ENCODE measurements around the gene EBPL. TPM values are rescaled to one million over a fixed set of nuclear protein-coding genes. Genes with fewer than 3 reads are reported as not detected.

EBPL gene
- polyA plus RNA-seq, 1 of the 3 experiments (the other 2 are of a cell fraction) = 113 TPM

- Histone ChIP-seq H3K4me2 (no peak overlapping the region), H3K36me3 (replicated peaks in 1 of 2; ENCODE audit: control insufficient read depth in 1 of 2, insufficient read depth in 2 of 2, low read length in 1 of 2) (peaks cover 32 to 55% of the 10 kb centered on the region in 2 experiments), H3K9me3 (no peaks in the 10 kb centered on the region), H3K9me2 (no peaks in the 10 kb centered on the region), H3K27ac (ENCODE audit: low read depth in 2 of 2, low read length in 1 of 2) (no peak overlapping the region), H4K20me1 (ENCODE audit: insufficient read depth) (no peaks in the 10 kb centered on the region), H3K27me3 (ENCODE audit: insufficient read depth) (no peaks in the 10 kb centered on the region), H2AFZ (ENCODE audit: low read depth) (no peak overlapping the region), H3F3A (replicated peaks; ENCODE audit: insufficient read depth) (no peaks in the 10 kb centered on the region), H3K4me3 (ENCODE audit: low read depth in 2 of 2, low read length in 1 of 2) (no peak overlapping the region), H3K9ac (no peak overlapping the region), H3K79me2 (ENCODE audit: insufficient read depth) (no peaks in the 10 kb centered on the region), H3K4me1 (ENCODE audit: control insufficient read depth in 1 of 2, insufficient read depth in 2 of 2, low read depth in 1 of 2, low read length in 1 of 2) (no peaks in the 10 kb centered on the region)
- WGBS (ENCODE audit: low lambda C conversion rate) = 98% methylated on average over 3 of the region's 3 CpGs
- TF ChIP-seq RCOR1 (IDR thresholded peaks at IDR 0.05; ENCODE audit: low read length) = no peak
- ChIA-PET POLR2A (no interaction called here), CTCF (no interaction called here)
- no peak for DNase-seq
Observed at GRCh38 chr13:49697468-49697867, 6.2 kb upstream of the EBPL start.

- H3K4me2 ChIP-seq = no peak overlapping the region
- no peak overlapping the region for H3K27ac ChIP-seq (ENCODE audit: low read depth in 2 of 2, low read length in 1 of 2)
- H3K79me2 ChIP-seq (ENCODE audit: insufficient read depth) = peaks cover 12% of the 10 kb centered on the region
- no peak overlapping the region for H3K4me3 ChIP-seq (ENCODE audit: low read depth in 2 of 2, low read length in 1 of 2)
- H3K9me3 ChIP-seq = no peaks in the 10 kb centered on the region
- ChIA-PET POLR2A (no interaction called here), CTCF (no interaction called here)
- no peaks in the 10 kb centered on the region for H3K9me2 ChIP-seq
- no peaks in the 10 kb centered on the region for H3K27me3 ChIP-seq (ENCODE audit: insufficient read depth)
- no peak overlapping the region for H2AFZ ChIP-seq (ENCODE audit: low read depth)
- H3K36me3 ChIP-seq (replicated peaks in 1 of 2; ENCODE audit: control insufficient read depth in 1 of 2, insufficient read depth in 2 of 2, low read length in 1 of 2) = peaks cover 5 to 26% of the 10 kb centered on the region in 2 experiments
- WGBS (ENCODE audit: low lambda C conversion rate) = 97% methylated on average over 1 of the region's 1 CpG
- H3K4me1 ChIP-seq (ENCODE audit: control insufficient read depth in 1 of 2, insufficient read depth in 2 of 2, low read depth in 1 of 2, low read length in 1 of 2) = no peaks in the 10 kb centered on the region; a peak in 1 of 4 replicates
- TF ChIP-seq MAX (IDR thresholded peaks at IDR 0.05; ENCODE audit: low read depth) (no peak), RFX5 (IDR thresholded peaks at IDR 0.05; ENCODE audit: low read length) (no peak), TEAD4 (IDR thresholded peaks at IDR 0.05; ENCODE audit: borderline replicate concordance, insufficient read depth) (no peak), MEF2A (IDR thresholded peaks at IDR 0.05; ENCODE audit: borderline replicate concordance, low read depth) (no peak), CHD2 (IDR thresholded peaks at IDR 0.05; ENCODE audit: low read length, partially characterized antibody) (no peak)
- no peaks in the 10 kb centered on the region for H3F3A ChIP-seq (replicated peaks; ENCODE audit: insufficient read depth)
- no peaks in the 10 kb centered on the region for H4K20me1 ChIP-seq (ENCODE audit: insufficient read depth)
- DNase-seq = no peak
- no peak overlapping the region for H3K9ac ChIP-seq
Observed at GRCh38 chr13:49694446-49694845, 3.2 kb upstream of the EBPL start.

- peaks cover 18% of the 10 kb centered on the region for H3K79me2 ChIP-seq (ENCODE audit: insufficient read depth)
- no peaks in the 10 kb centered on the region; a peak in 1 of 4 replicates for H3K4me1 ChIP-seq (ENCODE audit: control insufficient read depth in 1 of 2, insufficient read depth in 2 of 2, low read depth in 1 of 2, low read length in 1 of 2)
- peaks cover 5 to 22% of the 10 kb centered on the region in 2 experiments for H3K36me3 ChIP-seq (replicated peaks in 1 of 2; ENCODE audit: control insufficient read depth in 1 of 2, insufficient read depth in 2 of 2, low read length in 1 of 2)
- H4K20me1 ChIP-seq (ENCODE audit: insufficient read depth) = no peaks in the 10 kb centered on the region
- H3K9ac ChIP-seq = no peak overlapping the region
- no peaks in the 10 kb centered on the region for H3K9me2 ChIP-seq
- no peak overlapping the region for H3K4me3 ChIP-seq (ENCODE audit: low read depth in 2 of 2, low read length in 1 of 2)
- WGBS (ENCODE audit: low lambda C conversion rate) = 95% methylated on average over 3 of the region's 3 CpGs
- POLR2A ChIA-PET = no interaction called here
- H2AFZ ChIP-seq (ENCODE audit: low read depth) = no peak overlapping the region
- DNase-seq = no peak
- H3F3A ChIP-seq (replicated peaks; ENCODE audit: insufficient read depth) = no peaks in the 10 kb centered on the region
- CTCF ChIA-PET = no interaction called here
- H3K4me2 ChIP-seq = no peak overlapping the region
- no peak for TF ChIP-seq TCF12 (IDR thresholded peaks at IDR 0.05)
- no peak for TF ChIP-seq CTCF (IDR thresholded peaks at IDR 0.05)
- no peak for TF ChIP-seq GABPA (IDR thresholded peaks at IDR 0.05; ENCODE audit: low read depth)
- TF ChIP-seq MAX (IDR thresholded peaks at IDR 0.05; ENCODE audit: low read depth) = no peak
- no peak for TF ChIP-seq NRF1 (IDR thresholded peaks at IDR 0.05; ENCODE audit: low read depth, low read length)
- no peak for TF ChIP-seq TAF1 (IDR thresholded peaks at IDR 0.05; ENCODE audit: borderline replicate concordance, low read depth, low read length)
- no peak for TF ChIP-seq MEF2A (IDR thresholded peaks at IDR 0.05; ENCODE audit: borderline replicate concordance, low read depth)
- TF ChIP-seq SMC3 (IDR thresholded peaks at IDR 0.05; ENCODE audit: low read depth, low read length) = no peak
- no peak for TF ChIP-seq RFX5 (IDR thresholded peaks at IDR 0.05; ENCODE audit: low read length)
- no peak for TF ChIP-seq USF2 (IDR thresholded peaks at IDR 0.05; ENCODE audit: borderline replicate concordance, low read depth, low read length)
- no peak for TF ChIP-seq FOSL2 (IDR thresholded peaks at IDR 0.05; ENCODE audit: borderline replicate concordance, low read depth)
- TF ChIP-seq RAD21 (IDR thresholded peaks at IDR 0.05; ENCODE audit: low read length) = no peak
- H3K27me3 ChIP-seq (ENCODE audit: insufficient read depth) = no peaks in the 10 kb centered on the region
- no peaks in the 10 kb centered on the region for H3K9me3 ChIP-seq
- H3K27ac ChIP-seq (ENCODE audit: low read depth in 2 of 2, low read length in 1 of 2) = no peak overlapping the region
Observed at GRCh38 chr13:49693877-49694276, 2.6 kb upstream of the EBPL start.

Measured in SK-N-SH (cell line).